Testis (tissue), 2 donors: ENCODE measurements around the gene ARL5C.

ENCODE experiments used
- POLR2A ChIP-seq: fragments of 450-650 bp; IDR thresholded peaks from one replicate; pipeline ENCODE4 v1.6.1; 2017; ENCODE audit warnings: antibody characterized with exemption, mild to moderate bottlenecking, moderate library complexity
- TF ChIP-seq, protein P1 (sequence below), 3 experiments: fragments of 450-650 bp in 2 of 3; fragments of 200-600 bp in 1 of 3; sonication (generic) in 1 of 3; IDR thresholded peaks; one replicate each; pipeline ENCODE4 v1.5.1; 2016 to 2019; ENCODE audit warnings: antibody characterized with exemption in 3 of 3, mild to moderate bottlenecking in 2 of 3, moderate library complexity in 1 of 3

DNA sequence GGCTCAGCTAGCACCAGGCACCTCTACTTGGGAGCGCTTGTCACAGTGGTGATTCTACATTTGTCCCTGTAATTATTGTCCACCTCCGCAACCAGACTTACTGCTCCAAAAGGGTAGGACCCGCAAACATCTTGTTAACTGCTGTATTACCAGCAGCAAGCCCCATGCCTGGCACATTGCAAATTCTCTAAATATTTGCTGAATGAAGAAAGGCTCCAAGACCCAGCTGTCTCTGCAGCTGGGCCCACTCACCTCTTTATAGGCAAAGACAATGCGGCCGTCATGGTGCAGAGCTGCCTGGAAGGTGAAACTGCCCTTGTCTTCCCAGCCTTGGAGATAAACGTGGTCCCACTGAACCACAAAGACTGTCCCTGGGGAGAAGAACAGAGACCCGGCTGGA lies 58.8 kb downstream of the ARL5C start:
- TF ChIP-seq, protein P1, sequence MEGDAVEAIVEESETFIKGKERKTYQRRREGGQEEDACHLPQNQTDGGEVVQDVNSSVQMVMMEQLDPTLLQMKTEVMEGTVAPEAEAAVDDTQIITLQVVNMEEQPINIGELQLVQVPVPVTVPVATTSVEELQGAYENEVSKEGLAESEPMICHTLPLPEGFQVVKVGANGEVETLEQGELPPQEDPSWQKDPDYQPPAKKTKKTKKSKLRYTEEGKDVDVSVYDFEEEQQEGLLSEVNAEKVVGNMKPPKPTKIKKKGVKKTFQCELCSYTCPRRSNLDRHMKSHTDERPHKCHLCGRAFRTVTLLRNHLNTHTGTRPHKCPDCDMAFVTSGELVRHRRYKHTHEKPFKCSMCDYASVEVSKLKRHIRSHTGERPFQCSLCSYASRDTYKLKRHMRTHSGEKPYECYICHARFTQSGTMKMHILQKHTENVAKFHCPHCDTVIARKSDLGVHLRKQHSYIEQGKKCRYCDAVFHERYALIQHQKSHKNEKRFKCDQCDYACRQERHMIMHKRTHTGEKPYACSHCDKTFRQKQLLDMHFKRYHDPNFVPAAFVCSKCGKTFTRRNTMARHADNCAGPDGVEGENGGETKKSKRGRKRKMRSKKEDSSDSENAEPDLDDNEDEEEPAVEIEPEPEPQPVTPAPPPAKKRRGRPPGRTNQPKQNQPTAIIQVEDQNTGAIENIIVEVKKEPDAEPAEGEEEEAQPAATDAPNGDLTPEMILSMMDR (IDR thresholded peaks at IDR 0.05) = no peak
- TF ChIP-seq POLR2A = no peak
